Activated CD4-positive, CD25-positive, alpha-beta regulatory T cell treated with anti-CD3 and anti-CD28 coated beads, Interleukin-2, amount 50 U/mL, for 72 hours (primary cell): ENCODE results near the gene NHS.

Experiments
- DNase-seq: peaks from one replicate; pipeline ENCODE4 v3.0.0; 2021

Gene NHS

GRCh38 chrX:17456526-17456925, 81.5 kb downstream of the NHS start:
- no peak for DNase-seq

GRCh38 chrX:17459008-17459611, 84.1 kb downstream of the NHS start:
- no peak for DNase-seq

- no peak for DNase-seq
These were observed 84.7 kb downstream of the NHS start for GRCh38 chrX:17459661-17460060.

GRCh38 chrX:17462881-17463280, 87.9 kb downstream of the NHS start:
- DNase-seq = no peak

GRCh38 chrX:17464194-17464593, 89.2 kb downstream of the NHS start:
- DNase-seq = no peak

- no peak for DNase-seq
These were observed 90.2 kb downstream of the NHS start for GRCh38 chrX:17465201-17465600.

GRCh38 chrX:17465802-17466201, 90.8 kb downstream of the NHS start:
- no peak for DNase-seq

GRCh38 chrX:17470136-17470535, 95.1 kb downstream of the NHS start:
- no peak for DNase-seq

GRCh38 chrX:17471121-17471520, 96.1 kb downstream of the NHS start:
- no peak for DNase-seq

GRCh38 chrX:17471861-17472260, 96.9 kb downstream of the NHS start:
- DNase-seq = no peak

GRCh38 chrX:17472424-17472823, 97.4 kb downstream of the NHS start:
- no peak for DNase-seq

- DNase-seq = no peak
These were observed 98.0 kb downstream of the NHS start for GRCh38 chrX:17473021-17473420.

GRCh38 chrX:17474892-17475291, 99.9 kb downstream of the NHS start:
- no peak for DNase-seq

- DNase-seq = no peak
These were observed 100.6 kb downstream of the NHS start for GRCh38 chrX:17475449-17476217.

- no peak for DNase-seq
These were observed 101.4 kb downstream of the NHS start for GRCh38 chrX:17476411-17476810.

GRCh38 chrX:17481086-17481485, 106.1 kb downstream of the NHS start:
- DNase-seq = no peak

GRCh38 chrX:17484592-17484991, 109.6 kb downstream of the NHS start:
- DNase-seq = no peak

GRCh38 chrX:17485391-17485790, 110.4 kb downstream of the NHS start:
- DNase-seq = no peak

GRCh38 chrX:17488036-17488435, 113.0 kb downstream of the NHS start:
- DNase-seq = no peak

GRCh38 chrX:17494216-17494615, 119.2 kb downstream of the NHS start:
- DNase-seq = no peak

- no peak for DNase-seq
These were observed 120.1 kb downstream of the NHS start for GRCh38 chrX:17495052-17495451.

- DNase-seq = no peak
These were observed 121.4 kb downstream of the NHS start for GRCh38 chrX:17496407-17496806.

- no peak for DNase-seq
These were observed 122.2 kb downstream of the NHS start for GRCh38 chrX:17497193-17497592.

- DNase-seq = no peak
These were observed 124.5 kb downstream of the NHS start for GRCh38 chrX:17499512-17499911.

- no peak for DNase-seq
These were observed 125.2 kb downstream of the NHS start for GRCh38 chrX:17500145-17500579.
